NCI-H2227 treated with DMSO at 0.1 percent for 48 hours (cell line): Measurements from ENCODE around the gene FMN2.
"Not testable (repeated sequence)": the region's sequence is repeated elsewhere in the genome, so short reads cannot be mapped to it uniquely, and the experiment has no call there.

Experiments used
- DNase-seq: peaks from one replicate; lab custom pipeline; 2025; lab: John Stamatoyannopoulos, UW

FMN2 gene

GRCh38 chr1:240138867-240139266 is 47.2 kb downstream of the FMN2 start:
- no peak for DNase-seq

- DNase-seq, result no peak
Observed at GRCh38 chr1:240139511-240139910, 47.8 kb downstream of the FMN2 start.

GRCh38 chr1:240145120-240145519 is 53.4 kb downstream of the FMN2 start:
- no peak for DNase-seq

GRCh38 chr1:240148333-240148732 is 56.6 kb downstream of the FMN2 start:
- no peak for DNase-seq

- peak; percentile 57 for DNase-seq
Observed at GRCh38 chr1:240149484-240150094, 57.9 kb downstream of the FMN2 start.

- DNase-seq, result no peak
Observed at GRCh38 chr1:240151136-240151735, 59.6 kb downstream of the FMN2 start.

- DNase-seq, result no peak
Observed at GRCh38 chr1:240152611-240153297, 61.1 kb downstream of the FMN2 start.

- DNase-seq, result no peak
Observed at GRCh38 chr1:240155605-240156004, 63.9 kb downstream of the FMN2 start.

- no peak for DNase-seq
Observed at GRCh38 chr1:240164742-240165141, 73.1 kb downstream of the FMN2 start.

GRCh38 chr1:240169188-240169587 is 77.5 kb downstream of the FMN2 start:
- no peak for DNase-seq

- no peak for DNase-seq
Observed at GRCh38 chr1:240170266-240170665, 78.6 kb downstream of the FMN2 start.

- no peak for DNase-seq
Observed at GRCh38 chr1:240170806-240171205, 79.1 kb downstream of the FMN2 start.

GRCh38 chr1:240171907-240172306 is 80.2 kb downstream of the FMN2 start:
- DNase-seq, result no peak

GRCh38 chr1:240173836-240174235 is 82.2 kb downstream of the FMN2 start:
- no peak for DNase-seq

- no peak for DNase-seq
Observed at GRCh38 chr1:240174734-240175133, 83.1 kb downstream of the FMN2 start.

GRCh38 chr1:240178366-240178765 is 86.7 kb downstream of the FMN2 start:
- DNase-seq, result no peak

GRCh38 chr1:240184682-240185081 is 93.0 kb downstream of the FMN2 start:
- not testable (repeated sequence) for DNase-seq

GRCh38 chr1:240188139-240188538 is 96.5 kb downstream of the FMN2 start:
- no peak for DNase-seq

- DNase-seq, result peak; percentile 8
Observed at GRCh38 chr1:240189386-240189989, 97.8 kb downstream of the FMN2 start.

GRCh38 chr1:240190881-240191401 is 99.3 kb downstream of the FMN2 start:
- DNase-seq, result peak; percentile 5

GRCh38 chr1:240192851-240193250 is 101.2 kb downstream of the FMN2 start:
- DNase-seq, result no peak

GRCh38 chr1:240193679-240194078 is 102.0 kb downstream of the FMN2 start:
- no peak for DNase-seq

- DNase-seq, result no peak
Observed at GRCh38 chr1:240194120-240194519, 102.4 kb downstream of the FMN2 start.
